Bronchial epithelial cell (primary cell): ENCODE results near the gene HEBP1. TPM values are rescaled to one million over a fixed set of nuclear protein-coding genes. Genes with fewer than 3 reads are reported as not detected.

Source experiments
- DNase-seq: peaks from one replicate; pipeline ENCODE4 v3.0.0-alpha.2; 2010; ENCODE audit warnings: low read depth
- FAIRE-seq: peaks from 2 replicates; lab custom pipeline; 2011; peaks lifted over from hg19 to GRCh38; lab: Jason Lieb, UNC
- H3K27me3 ChIP-seq: 2 replicates; pipeline ENCODE4 v1.5.1; 2011; ENCODE audit warnings: low read length; ENCODE audit not compliant: control insufficient read depth, insufficient read depth
- H3K36me3 ChIP-seq: 2 replicates; pipeline ENCODE4 v1.5.1; 2011; ENCODE audit warnings: low read length; ENCODE audit not compliant: control insufficient read depth, insufficient read depth
- H3K4me3 ChIP-seq: 2 replicates; pipeline ENCODE4 v1.5.1; 2011; ENCODE audit warnings: mild to moderate bottlenecking, low read depth, low read length, control low read depth
- total RNA-seq: library from RNA; depleted of rRNA; stranded (reverse); fragments of >200 nt; gene quantifications from 2 replicates; pipeline ENCODE4 v1.2.1, GENCODE V29; 2014
- TF ChIP-seq, protein P1 (sequence below): IDR thresholded peaks from 2 replicates; pipeline ENCODE4 v1.5.1; 2011; ENCODE audit warnings: mild to moderate bottlenecking, moderate library complexity, low read length, control low read depth, inconsistent platforms; ENCODE audit not compliant: insufficient read depth, severe bottlenecking

Gene HEBP1, protein sequence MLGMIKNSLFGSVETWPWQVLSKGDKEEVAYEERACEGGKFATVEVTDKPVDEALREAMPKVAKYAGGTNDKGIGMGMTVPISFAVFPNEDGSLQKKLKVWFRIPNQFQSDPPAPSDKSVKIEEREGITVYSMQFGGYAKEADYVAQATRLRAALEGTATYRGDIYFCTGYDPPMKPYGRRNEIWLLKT
- 4.2 and 6.1 TPM in 2 replicates for total RNA-seq

DNA sequence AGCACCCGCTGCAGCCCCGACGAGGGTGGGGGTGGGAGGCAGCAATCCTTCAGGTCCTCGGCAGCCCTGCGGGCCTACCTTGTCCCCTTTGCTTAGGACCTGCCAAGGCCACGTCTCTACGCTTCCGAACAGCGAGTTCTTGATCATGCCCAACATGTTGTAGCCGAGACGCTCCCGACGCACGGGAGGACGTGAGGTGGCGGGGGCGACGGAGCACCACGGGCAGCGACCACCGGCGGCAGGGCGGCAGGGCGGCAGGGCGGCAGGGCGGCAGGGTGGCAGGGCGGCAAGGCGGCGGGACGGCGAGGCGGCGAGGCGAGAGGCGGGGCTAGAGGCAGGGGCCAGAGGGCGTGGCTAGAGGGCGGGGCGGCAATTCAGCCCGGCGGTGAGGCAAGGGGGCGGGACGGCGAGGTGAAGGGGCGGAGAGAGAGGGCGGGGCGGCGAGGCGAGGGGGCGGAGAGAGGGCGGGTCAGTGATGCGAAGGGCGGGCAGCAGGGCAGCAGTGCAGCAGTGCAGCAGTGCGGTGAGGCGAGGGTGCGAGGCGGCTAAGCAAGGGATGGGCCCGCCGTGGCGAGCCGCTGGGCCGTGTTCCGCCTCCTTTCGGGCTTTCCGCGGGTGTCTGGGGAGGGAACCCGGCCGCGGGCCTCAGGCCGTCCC is at the start of gene HEBP1:
HEBP1 (minus strand) TSS at position 307 of the 657 bp plus-strand sequence; CDS start at position 156, 151 bp downstream.
- Histone ChIP-seq H3K27me3 (no peaks in the 10 kb centered on the region), H3K36me3 (no peaks in the 10 kb centered on the region), H3K4me3 (peak within 1 kb of the TSS; percentile 76)
- TF ChIP-seq, protein P1, sequence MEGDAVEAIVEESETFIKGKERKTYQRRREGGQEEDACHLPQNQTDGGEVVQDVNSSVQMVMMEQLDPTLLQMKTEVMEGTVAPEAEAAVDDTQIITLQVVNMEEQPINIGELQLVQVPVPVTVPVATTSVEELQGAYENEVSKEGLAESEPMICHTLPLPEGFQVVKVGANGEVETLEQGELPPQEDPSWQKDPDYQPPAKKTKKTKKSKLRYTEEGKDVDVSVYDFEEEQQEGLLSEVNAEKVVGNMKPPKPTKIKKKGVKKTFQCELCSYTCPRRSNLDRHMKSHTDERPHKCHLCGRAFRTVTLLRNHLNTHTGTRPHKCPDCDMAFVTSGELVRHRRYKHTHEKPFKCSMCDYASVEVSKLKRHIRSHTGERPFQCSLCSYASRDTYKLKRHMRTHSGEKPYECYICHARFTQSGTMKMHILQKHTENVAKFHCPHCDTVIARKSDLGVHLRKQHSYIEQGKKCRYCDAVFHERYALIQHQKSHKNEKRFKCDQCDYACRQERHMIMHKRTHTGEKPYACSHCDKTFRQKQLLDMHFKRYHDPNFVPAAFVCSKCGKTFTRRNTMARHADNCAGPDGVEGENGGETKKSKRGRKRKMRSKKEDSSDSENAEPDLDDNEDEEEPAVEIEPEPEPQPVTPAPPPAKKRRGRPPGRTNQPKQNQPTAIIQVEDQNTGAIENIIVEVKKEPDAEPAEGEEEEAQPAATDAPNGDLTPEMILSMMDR: no peak
- FAIRE-seq: no peak
- peak; percentile 53 for DNase-seq

DNA sequence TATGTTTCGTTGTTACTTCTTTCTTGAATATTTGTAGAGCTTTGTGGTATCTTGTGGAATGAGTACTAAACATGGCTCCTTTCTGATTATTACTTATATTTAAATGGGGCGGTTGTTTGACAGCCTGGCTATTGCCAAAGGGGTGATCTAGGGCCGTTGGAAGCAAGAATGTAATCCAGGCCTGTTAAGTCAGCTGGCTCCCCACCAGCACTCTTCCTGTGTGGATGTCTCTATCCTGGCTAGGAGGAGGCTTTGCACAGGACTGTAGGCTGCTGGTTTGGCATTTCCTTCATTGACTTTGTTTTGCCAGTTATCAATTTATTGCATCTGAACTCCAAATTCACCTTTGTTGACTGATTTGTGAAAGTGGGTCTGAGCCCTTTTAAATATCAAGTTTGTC is 49.8 kb upstream of the HEBP1 start:
- no peak overlapping the region for H3K4me3 ChIP-seq
- no peak for DNase-seq
- TF ChIP-seq, protein P1: no peak
- no peaks in the 10 kb centered on the region for H3K27me3 ChIP-seq
- H3K36me3 ChIP-seq: no peaks in the 10 kb centered on the region
- no peak for FAIRE-seq

DNA sequence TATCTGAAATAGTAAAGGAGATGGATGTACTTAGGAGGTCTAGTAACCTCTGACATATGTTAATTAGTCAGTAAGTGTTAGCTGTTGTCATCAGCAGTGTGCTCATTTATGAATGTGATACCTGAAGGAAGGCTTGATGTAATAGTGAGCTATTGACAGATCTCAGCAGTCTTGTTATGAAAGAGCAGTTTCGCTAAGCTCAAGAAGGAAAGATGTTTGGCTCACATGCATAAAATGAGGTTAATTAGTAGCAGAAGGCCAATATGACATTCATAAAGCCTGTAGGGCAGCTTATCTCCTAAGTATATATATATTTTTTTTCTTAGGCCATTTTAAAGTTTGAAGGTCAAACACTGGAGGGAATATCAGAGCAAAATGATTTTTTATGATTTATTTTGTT is 46.9 kb upstream of the HEBP1 start:
- Histone ChIP-seq H3K4me3 (no peak overlapping the region), H3K36me3 (no peaks in the 10 kb centered on the region), H3K27me3 (no peaks in the 10 kb centered on the region)
- FAIRE-seq (no peak), DNase-seq (no peak)
- TF ChIP-seq, protein P1: no peak

DNA sequence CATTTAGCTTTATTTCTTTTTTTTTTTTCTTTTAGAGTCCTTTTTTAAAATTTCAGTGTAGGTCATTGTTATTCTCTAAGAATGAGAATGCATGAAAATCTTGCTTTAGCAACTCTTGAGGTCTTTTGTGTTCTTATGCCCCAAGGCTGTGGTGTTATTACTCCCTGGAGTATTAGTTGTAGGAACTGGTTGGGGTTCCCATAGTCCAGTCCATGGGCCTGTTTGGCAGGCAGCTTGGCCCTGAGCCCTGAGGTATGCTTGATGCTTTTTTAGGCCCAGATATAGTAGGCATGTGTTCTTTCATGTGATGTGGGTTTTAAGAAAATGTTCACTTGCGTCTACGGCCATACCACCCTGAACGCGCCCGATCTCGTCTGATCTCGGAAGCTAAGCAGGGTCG is 45.8 kb upstream of the HEBP1 start:
- Histone ChIP-seq H3K4me3 (no peak overlapping the region), H3K27me3 (no peaks in the 10 kb centered on the region), H3K36me3 (no peaks in the 10 kb centered on the region)
- FAIRE-seq (no peak), DNase-seq (no peak)
- TF ChIP-seq, protein P1: no peak

DNA sequence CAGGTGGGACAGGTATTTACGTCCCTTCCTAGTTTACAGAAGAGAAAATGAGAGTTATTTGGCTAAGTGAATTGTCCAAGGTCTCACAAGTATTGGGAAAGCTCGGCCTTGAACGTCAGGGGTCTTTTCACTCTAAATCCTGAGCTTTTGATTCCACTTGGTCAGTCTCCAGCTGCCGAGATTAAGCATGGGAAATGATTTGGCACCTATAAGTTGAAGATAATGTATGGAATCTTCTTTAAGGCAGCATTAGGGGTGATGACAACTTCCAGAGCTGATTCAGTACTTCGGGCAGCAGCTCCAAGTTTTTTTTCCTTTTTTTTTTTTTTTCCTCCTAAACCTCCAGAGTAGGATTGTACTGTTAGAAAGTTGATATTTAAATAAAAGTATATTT is 44.8 kb upstream of the HEBP1 start:
- Histone ChIP-seq H3K4me3 (peak overlapping the region; percentile 76), H3K27me3 (no peaks in the 10 kb centered on the region), H3K36me3 (no peaks in the 10 kb centered on the region)
- DNase-seq (peak; percentile 10), FAIRE-seq (no peak)
- TF ChIP-seq, protein P1: no peak
